B cell (primary cell): ENCODE measurements around the gene KDELR3. TPM values are rescaled to one million over a fixed set of nuclear protein-coding genes. Genes with fewer than 3 reads are reported as not detected.

ENCODE experiments used
- ATAC-seq: fragments of 200-7000 bp; cut with Tn5 transposase; one replicate; pipeline ENCODE4 v1.10.0; 2021; ENCODE audit warnings: low read depth, mild to moderate bottlenecking, moderate number of reproducible peaks, moderate library complexity
- CTCF ChIA-PET: fragments of 350-600 bp; sonication (Branson Sonifier 250); formaldehyde crosslinking; loops from one replicate; lab custom pipeline; 2021; ENCODE audit warnings: antibody characterized with exemption, inconsistent platforms; lab: Charles Lee
- POLR2A ChIA-PET: fragments of 350-600 bp; sonication (Branson Sonifier 250); formaldehyde crosslinking; loops from one replicate; lab custom pipeline; 2021; ENCODE audit warnings: antibody characterized with exemption; lab: Charles Lee
- DNase-seq: peaks from one replicate; pipeline ENCODE4 v3.0.0; 2013
- H2AFZ ChIP-seq: 2 replicates; pipeline ENCODE4 v1.6.1; 2012; ENCODE audit warnings: mild to moderate bottlenecking, low read depth, low read length; ENCODE audit not compliant: insufficient read depth, poor library complexity, severe bottlenecking
- H3K27ac ChIP-seq, 2 donors: 1 replicate in 1 of 2; 2 replicates in 1 of 2; pipeline ENCODE4 v1.5.1; 2012 to 2013; ENCODE audit warnings: low read length in 2 of 2, mild to moderate bottlenecking in 2 of 2, moderate library complexity in 1 of 2
- H3K27me3 ChIP-seq, 4 experiments: fragments of 200-600 bp in 1 of 4; sonication (generic) in 1 of 4; replicated peaks in 1 of 4; 1 replicate in 2 of 4; 2 replicates in 2 of 4; pipeline versions ENCODE4 v1.6.1 to v1.7.0; 2013 to 2016; ENCODE audit warnings: low read length in 3 of 4, mild to moderate bottlenecking in 2 of 4, mixed read lengths in 1 of 4, moderate library complexity in 1 of 4; ENCODE audit not compliant: insufficient read depth in 4 of 4, control insufficient read depth in 3 of 4; ENCODE audit errors: control extremely low read depth in 1 of 4
- H3K36me3 ChIP-seq, 2 experiments: replicated peaks in 1 of 2; 1 replicate in 1 of 2; 2 replicates in 1 of 2; pipeline versions ENCODE4 v1.6.1 to v1.7.1; 2013; ENCODE audit warnings: low read length in 1 of 2; ENCODE audit not compliant: insufficient read depth in 2 of 2, control insufficient read depth in 1 of 2; ENCODE audit errors: control extremely low read depth in 1 of 2, extremely low read depth in 1 of 2
- H3K4me1 ChIP-seq, 2 donors: fragments of 200-600 bp in 1 of 2; sonication (generic) in 1 of 2; 1 replicate in 1 of 2; 2 replicates in 1 of 2; pipeline versions ENCODE4 v1.5.1 to v1.6.1; 2013 to 2017; ENCODE audit warnings: low read length in 2 of 2; ENCODE audit not compliant: control insufficient read depth in 2 of 2, insufficient read depth in 2 of 2
- H3K4me2 ChIP-seq: replicated peaks from 2 replicates; pipeline ENCODE3; 2012; ENCODE audit warnings: mild to moderate bottlenecking, low read depth, low read length; ENCODE audit not compliant: poor library complexity, severe bottlenecking
- H3K4me3 ChIP-seq, 5 experiments: fragments of 200-600 bp in 1 of 5; sonication (generic) in 1 of 5; 1 replicate in 3 of 5; 2 replicates in 2 of 5; pipeline versions ENCODE4 v1.5.1 to v1.7.0; 2011 to 2016; ENCODE audit warnings: low read length in 4 of 5, mild to moderate bottlenecking in 4 of 5, low read depth in 2 of 5, control low read depth in 1 of 5, moderate library complexity in 1 of 5; ENCODE audit not compliant: insufficient read depth in 1 of 5; ENCODE audit errors: control extremely low read depth in 1 of 5, extremely low read depth in 1 of 5
- H3K79me2 ChIP-seq: fragments of 200-600 bp; sonication (generic); one replicate; pipeline ENCODE4 v1.6.0; 2016; ENCODE audit warnings: low read length; ENCODE audit not compliant: control insufficient read depth, insufficient read depth
- H3K9ac ChIP-seq: fragments of 200-600 bp; sonication (generic); 2 replicates; pipeline ENCODE4 v1.6.1; 2017; ENCODE audit warnings: mild to moderate bottlenecking, low read length, moderate library complexity
- H3K9me3 ChIP-seq, 3 donors: one replicate each; pipeline versions ENCODE4 v1.6.1 to v1.7.1; 2013; ENCODE audit warnings: low read length in 2 of 3; ENCODE audit not compliant: control insufficient read depth in 2 of 3, insufficient read depth in 1 of 3; ENCODE audit errors: control extremely low read depth in 1 of 3
- H4K20me1 ChIP-seq: 2 replicates; pipeline ENCODE4 v1.6.0; 2012; ENCODE audit warnings: mild to moderate bottlenecking, low read length; ENCODE audit not compliant: insufficient read depth, control insufficient read depth, poor library complexity, severe bottlenecking
- H3K27ac Mint-ChIP-seq: one replicate; pipeline ENCODE4 v1.8.0; 2021; ENCODE audit warnings: mixed read lengths
- H3K27me3 Mint-ChIP-seq: one replicate; pipeline ENCODE4 v1.8.0; 2021; ENCODE audit warnings: mixed read lengths
- H3K4me1 Mint-ChIP-seq: one replicate; pipeline ENCODE4 v1.8.0; 2021; ENCODE audit warnings: mixed read lengths
- H3K4me3 Mint-ChIP-seq: one replicate; pipeline ENCODE4 v1.8.0; 2021; ENCODE audit warnings: mixed read lengths
- H3K9me3 Mint-ChIP-seq: one replicate; pipeline ENCODE4 v1.8.0; 2022; ENCODE audit warnings: mixed read lengths; ENCODE audit not compliant: insufficient read depth
- EZH2 ChIP-seq: IDR thresholded peaks from 2 replicates; pipeline ENCODE4 v1.6.1; 2012; ENCODE audit warnings: borderline replicate concordance, low read depth, mild to moderate bottlenecking, moderate library complexity, low read length; ENCODE audit not compliant: insufficient read depth, poor library complexity, severe bottlenecking
- WGBS: methylation state at CpG from one replicate; pipeline ENCODE4 v1.1.5; 2013; ENCODE audit warnings: missing lambda C conversion rate; ENCODE audit not compliant: insufficient coverage; 5-methylcytosine and 5-hydroxymethylcytosine counted together
- intact Hi-C: fragments of 100-400 bp; cut with micrococcal nuclease; formaldehyde crosslinking; loops from one replicate; pipeline ENCODE4 v1.10.0; 2022
- polyA plus RNA-seq: library from polyadenylated mRNA; depleted of rRNA; stranded (reverse); fragments of >200 nt; gene quantifications from 2 replicates; pipeline ENCODE4 v1.2.3, GENCODE V29; 2012
- total RNA-seq, 2 donors: library from RNA; stranded (reverse); fragments of 120-200 nt in 1 of 2; gene quantifications; 1 replicate in 1 of 2; 2 replicates in 1 of 2; pipeline versions ENCODE4 v1.2.3 to v1.2.4, GENCODE V29; 2013 to 2022
- TF ChIP-seq, protein P1 (sequence below): fragments of 200-600 bp; IDR thresholded peaks from one replicate; pipeline ENCODE4 v1.8.0; 2022; ENCODE audit warnings: antibody characterized with exemption, mild to moderate bottlenecking

Gene KDELR3
- total and polyA plus RNA-seq, 2 donors (not counting 1 experiment from before 2014, with no cell fraction given), result not detected

DNA sequence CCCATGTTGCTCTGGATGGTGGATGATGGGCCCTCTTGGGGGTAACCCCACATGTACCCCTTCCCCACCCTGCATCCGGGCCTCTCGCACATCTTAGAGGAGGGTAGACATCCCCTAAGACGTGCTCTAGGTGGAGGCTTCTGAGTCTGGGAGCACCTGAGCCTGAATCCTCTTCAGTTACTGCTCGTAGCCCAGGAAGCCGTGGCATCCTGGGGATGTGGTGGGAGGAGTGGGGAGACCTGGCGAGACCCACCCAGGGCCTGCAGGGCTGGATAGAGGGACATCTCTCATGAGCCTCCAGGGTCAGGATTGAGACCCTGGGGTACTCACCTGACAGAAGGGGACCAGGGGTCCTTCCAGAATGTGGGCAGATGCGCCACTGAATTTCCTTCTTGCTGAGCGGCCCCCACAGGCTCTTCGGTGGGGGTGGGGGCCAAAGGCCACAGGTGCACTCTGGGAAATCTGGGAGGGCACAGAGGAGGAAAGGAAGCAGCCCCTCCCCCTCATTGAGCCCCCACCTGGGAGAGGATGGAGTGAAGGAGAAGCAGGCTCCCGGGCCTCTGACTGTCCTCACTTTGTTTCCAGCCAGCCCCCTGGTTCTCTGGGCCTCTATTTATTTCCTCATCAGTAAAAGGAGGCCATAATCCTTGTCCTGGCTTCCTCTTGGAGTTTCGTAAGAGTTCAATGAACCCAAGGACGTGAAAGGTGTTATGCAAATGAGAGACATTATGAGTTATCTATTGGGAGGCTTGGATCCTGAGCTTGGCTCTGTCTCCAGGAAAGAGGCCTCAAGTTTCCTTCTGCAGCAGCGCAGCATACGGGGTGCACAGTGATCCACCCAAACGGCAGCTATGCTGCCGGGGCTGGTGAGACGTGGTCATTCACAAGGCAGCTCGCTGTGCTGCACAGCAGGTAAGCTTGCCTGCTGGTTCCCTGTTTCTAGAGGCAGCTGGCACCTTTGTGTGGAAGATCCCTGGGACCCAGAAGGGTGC, 44.1 kb upstream of the KDELR3 start:
- H3K4me3 Mint-ChIP-seq, result no peak overlapping the region
- no peaks in the 10 kb centered on the region for H3K4me1 Mint-ChIP-seq
- no peak overlapping the region for H3K4me3 ChIP-seq
- H3K27me3 Mint-ChIP-seq, result no peaks in the 10 kb centered on the region
- no peak overlapping the region for H3K27ac Mint-ChIP-seq
- no peaks in the 10 kb centered on the region for H3K9me3 Mint-ChIP-seq
- TF ChIP-seq, protein P1, sequence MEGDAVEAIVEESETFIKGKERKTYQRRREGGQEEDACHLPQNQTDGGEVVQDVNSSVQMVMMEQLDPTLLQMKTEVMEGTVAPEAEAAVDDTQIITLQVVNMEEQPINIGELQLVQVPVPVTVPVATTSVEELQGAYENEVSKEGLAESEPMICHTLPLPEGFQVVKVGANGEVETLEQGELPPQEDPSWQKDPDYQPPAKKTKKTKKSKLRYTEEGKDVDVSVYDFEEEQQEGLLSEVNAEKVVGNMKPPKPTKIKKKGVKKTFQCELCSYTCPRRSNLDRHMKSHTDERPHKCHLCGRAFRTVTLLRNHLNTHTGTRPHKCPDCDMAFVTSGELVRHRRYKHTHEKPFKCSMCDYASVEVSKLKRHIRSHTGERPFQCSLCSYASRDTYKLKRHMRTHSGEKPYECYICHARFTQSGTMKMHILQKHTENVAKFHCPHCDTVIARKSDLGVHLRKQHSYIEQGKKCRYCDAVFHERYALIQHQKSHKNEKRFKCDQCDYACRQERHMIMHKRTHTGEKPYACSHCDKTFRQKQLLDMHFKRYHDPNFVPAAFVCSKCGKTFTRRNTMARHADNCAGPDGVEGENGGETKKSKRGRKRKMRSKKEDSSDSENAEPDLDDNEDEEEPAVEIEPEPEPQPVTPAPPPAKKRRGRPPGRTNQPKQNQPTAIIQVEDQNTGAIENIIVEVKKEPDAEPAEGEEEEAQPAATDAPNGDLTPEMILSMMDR, result no peak
- no peak for TF ChIP-seq EZH2
- H4K20me1 ChIP-seq, result no peaks in the 10 kb centered on the region
- POLR2A ChIA-PET, result no interaction called here
- H3K79me2 ChIP-seq, result no peaks in the 10 kb centered on the region
- H3K4me1 ChIP-seq, result no peaks in the 10 kb centered on the region
- H3K27ac ChIP-seq, result no peak overlapping the region
- no peaks in the 10 kb centered on the region for H3K36me3 ChIP-seq
- ATAC-seq (no peak), DNase-seq (no peak)
- H3K9ac ChIP-seq, result no peak overlapping the region
- intact Hi-C loops, result no loop called here
- H3K27me3 ChIP-seq, result no peaks in the 10 kb centered on the region
- H3K4me2 ChIP-seq, result no peak overlapping the region
- no peaks in the 10 kb centered on the region for H3K9me3 ChIP-seq
- CTCF ChIA-PET, result interaction anchor here (0.5 kb wide), 1 partner anchor 520 kb away, joined by 3 read pairs; no protein-coding TSS in a partner anchor
- 88% methylated on average over 11 of the region's 18 CpGs for WGBS
- no peak overlapping the region for H2AFZ ChIP-seq

DNA sequence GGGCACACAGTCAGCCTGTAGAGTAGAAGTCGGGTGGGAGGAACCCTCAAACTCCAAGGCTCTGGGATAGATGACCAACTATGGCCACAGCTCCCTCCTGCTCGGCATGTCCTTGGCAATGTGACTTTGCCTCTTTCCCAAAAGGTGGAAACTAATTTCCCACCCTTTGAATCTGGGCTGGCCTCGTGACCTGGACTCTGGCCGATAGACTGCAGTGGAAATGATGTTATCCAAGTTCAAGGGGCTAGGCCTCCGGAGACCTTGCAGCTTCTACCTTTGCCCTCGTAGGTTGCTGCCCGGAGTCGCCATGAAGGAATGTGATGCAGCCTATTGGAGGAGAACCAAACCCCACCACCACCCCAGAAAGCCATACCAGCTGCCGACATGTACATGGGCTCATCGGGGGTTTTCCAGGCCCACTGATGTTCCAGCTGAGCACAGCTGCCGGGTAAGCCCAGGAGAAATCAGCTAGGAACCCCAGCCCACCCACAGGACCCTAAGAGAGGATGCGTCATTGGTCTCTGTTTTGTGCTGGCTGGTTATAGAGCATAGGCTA, 43.3 kb upstream of the KDELR3 start:
- H4K20me1 ChIP-seq, result no peaks in the 10 kb centered on the region
- H3K9me3 ChIP-seq, result no peaks in the 10 kb centered on the region
- intact Hi-C loops, result no loop called here
- Mint-ChIP-seq H3K27ac (no peak overlapping the region), H3K9me3 (no peaks in the 10 kb centered on the region), H3K27me3 (no peaks in the 10 kb centered on the region), H3K4me1 (no peaks in the 10 kb centered on the region), H3K4me3 (no peak overlapping the region)
- WGBS, result 94% methylated on average over 6 of the region's 12 CpGs
- no peaks in the 10 kb centered on the region for H3K27me3 ChIP-seq
- no peak overlapping the region for H3K4me2 ChIP-seq
- CTCF ChIA-PET, result interaction anchor here (0.5 kb wide), 1 partner anchor 519 kb away, joined by 3 read pairs; no protein-coding TSS in a partner anchor
- no peaks in the 10 kb centered on the region for H3K79me2 ChIP-seq
- TF ChIP-seq, protein P1, result no peak
- DNase-seq (no peak), ATAC-seq (no peak)
- H2AFZ ChIP-seq, result no peak overlapping the region
- no peaks in the 10 kb centered on the region for H3K36me3 ChIP-seq
- no peak overlapping the region for H3K9ac ChIP-seq
- H3K4me3 ChIP-seq, result no peak overlapping the region
- H3K27ac ChIP-seq, result no peak overlapping the region
- no peaks in the 10 kb centered on the region for H3K4me1 ChIP-seq
- POLR2A ChIA-PET, result no interaction called here
